Putamen (tissue), 1 donor: Measurements from ENCODE around the gene TUBB3.
"Not testable (repeated sequence)": the region's sequence is repeated elsewhere in the genome, so short reads cannot be mapped to it uniquely, and the experiment has no call there.

Experiments
- DNase-seq: peaks from one replicate; pipeline ENCODE4 v3.0.0-alpha.2; 2016; ENCODE audit warnings: low spot score

Gene TUBB3

DNA sequence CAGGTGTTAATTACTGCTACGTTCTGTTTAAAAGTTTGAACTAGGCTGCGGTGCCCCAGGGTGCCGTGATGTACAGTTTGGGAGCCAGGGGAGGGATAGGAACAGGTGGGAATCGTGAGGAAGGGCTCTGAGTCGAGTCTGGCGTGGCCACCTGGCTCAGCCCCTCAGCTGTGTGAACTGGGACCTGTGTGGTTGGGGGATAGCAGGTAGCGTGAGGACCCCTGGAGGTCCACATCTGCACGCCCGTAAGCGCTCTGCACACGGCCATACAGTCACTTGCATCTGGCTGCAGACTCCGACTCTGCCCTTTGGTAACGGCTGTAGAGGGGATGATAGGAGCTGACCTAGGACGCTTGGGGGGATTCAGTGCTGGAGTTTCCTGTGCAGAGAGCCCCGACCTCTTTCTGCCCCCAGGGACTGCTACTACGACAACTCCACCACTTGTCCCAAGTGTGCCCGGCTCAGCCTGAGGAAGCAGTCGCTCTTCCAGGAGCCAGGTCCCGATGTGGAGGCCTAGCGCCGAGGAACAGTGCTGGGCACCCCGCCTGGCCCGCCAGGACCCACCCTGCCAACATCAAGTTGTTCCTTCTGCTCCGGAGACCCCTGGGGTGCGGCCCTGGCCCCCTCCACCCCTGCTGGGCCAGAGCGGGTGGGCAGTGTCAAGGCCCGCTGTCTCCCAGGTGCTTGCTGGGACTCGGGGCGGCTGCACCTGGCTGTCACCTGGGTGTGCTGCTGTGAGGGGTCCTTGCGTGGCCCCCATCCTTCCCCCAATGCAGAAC, 42.5 kb downstream of the TUBB3 start:
- no peak for DNase-seq

DNA sequence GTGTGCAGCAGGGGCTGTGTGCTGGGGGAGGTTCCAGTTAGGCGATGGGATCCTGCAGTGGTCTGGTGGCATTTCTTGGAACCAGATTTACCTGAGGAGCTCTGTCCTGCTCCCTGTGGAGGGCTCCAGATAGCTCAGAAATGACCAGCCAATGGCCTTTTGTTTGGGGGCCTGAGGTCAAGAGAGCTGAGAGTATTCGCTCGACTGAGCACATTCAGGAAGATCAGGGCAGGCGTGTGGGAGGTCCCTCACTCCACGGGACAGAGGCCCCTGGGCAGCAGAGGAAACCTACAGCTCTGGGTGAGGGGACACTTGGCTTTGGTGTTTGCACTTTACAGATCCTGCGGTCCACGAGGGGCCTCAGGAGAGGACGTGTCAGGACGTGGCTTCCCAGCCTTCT, 43.6 kb downstream of the TUBB3 start:
- DNase-seq: no peak

DNA sequence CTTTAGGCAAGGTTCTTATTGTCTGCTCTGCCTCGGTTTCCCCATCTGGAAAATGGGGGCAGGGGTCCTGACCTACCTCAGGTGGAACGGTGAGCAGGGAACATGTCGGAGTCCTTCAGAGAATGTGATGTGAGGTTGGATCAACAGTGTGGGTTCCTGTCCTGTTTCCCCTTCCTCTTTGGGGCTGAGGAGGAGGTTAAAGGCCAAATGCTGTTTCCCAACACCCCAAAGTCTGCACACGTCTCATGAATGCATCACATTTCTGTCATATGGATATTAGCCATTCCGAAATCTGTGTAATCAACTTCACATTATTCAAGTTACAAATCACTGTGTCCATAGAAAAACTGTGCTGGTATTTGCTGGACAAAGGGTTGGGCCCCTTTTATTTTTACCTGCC, 44.3 kb downstream of the TUBB3 start:
- DNase-seq: not testable (repeated sequence)

DNA sequence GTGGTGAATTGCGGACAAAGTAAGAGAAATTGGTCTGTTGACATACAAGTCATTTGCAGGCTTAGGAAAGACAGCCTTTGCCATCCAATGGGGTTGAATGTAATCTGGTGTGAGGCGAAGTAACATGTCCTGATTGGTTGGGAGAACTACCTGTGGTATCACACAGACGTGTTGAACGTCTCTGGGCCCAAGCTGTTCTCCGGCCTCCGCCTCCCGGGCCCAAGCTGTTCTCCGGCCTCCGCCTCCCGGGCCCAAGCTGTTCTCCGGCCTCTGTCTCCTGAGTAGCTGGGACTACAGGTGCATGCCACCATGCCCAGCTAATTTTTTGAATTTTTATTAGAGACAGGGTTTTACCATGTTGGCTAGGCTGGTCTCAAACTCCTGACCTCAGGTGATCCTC, 44.9 kb downstream of the TUBB3 start:
- not testable (repeated sequence) for DNase-seq

- DNase-seq: no peak
Observed at GRCh38 chr16:89969741-89970410, 46.7 kb downstream of the TUBB3 start.

- DNase-seq: no peak
Observed at GRCh38 chr16:89971495-89972243, 48.5 kb downstream of the TUBB3 start.

DNA sequence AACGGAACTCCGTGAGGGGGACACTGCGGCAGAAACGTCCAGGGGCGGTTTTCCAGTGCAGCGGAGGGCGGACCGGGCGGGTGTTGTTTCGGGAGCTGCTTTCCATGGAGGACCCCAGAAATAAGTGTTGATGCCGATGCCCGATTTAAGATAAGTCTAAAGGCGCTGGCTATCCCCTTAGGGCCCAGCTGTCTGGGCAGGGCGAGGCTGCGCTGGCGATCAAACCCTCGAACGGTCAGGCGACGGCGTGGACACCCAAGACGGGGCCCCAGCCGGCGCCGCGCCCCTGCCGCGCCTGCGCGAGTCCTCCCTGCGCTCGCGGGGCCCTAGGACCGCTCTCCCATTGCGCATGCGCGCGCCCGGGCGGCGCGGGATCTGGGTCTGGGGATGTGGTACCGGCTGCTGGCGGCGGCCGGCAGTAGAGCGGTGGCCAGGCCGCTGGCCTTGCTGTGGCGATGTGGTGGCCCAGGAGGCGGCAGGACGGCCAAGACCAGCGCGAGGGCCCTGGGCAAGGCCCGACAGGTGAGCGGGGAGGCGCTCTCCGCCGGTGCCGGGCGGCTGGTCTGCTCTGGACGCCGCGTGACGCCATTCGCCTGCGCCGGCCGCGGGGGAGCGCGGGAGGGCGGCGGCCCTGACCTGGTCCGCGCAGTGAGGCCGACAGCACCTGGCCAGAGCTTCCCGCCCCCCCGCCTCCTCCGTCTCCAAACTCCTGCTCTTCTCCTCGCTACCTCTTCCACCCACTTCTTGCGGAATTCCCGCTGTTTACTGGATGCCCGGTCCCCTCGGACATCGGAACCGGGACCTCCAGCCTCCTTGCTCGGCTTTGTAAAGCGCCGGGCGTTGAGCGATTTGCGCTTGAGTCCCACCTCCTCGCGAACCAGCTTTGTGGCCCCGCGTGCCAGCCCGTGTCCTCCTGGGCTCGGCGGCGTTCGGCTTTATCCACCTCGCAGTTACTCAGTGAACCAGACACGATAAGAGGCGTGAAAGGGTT, 49.4 kb downstream of the TUBB3 start:
- peak; percentile 94 for DNase-seq

GRCh38 chr16:89973235-89973634, 50.1 kb downstream of the TUBB3 start:
- DNase-seq: no peak

DNA sequence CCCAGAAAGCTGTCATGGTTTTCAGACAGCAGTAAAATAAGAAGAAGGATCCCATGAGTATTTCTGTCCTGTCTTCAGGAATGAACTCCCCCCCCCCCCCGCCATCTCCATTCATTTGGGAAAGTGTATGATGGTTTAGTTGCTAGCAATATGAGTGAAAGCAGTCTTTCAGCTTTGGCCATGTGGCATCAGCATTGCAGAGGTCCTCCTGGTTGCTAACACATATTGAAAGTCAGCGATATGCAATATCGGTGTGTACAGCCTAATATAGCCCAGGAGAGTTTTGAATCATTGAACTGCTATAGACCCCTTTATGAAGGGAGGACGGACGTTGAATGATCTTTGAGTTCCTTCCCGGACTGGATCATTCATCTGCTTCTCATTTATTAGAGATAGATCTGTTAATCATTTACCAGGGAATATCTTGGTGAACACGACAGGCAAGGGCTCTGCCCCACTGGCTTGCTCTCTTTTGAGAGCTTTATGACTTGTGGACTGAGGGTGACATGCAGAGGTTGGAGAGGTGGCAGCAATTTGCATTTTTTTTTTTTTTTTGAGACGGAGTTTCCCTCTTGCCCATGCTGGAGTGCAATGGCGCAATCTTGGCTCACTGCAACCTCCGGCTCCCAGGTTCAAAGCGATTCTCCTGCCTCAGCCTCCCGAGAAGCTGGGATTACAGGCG, 50.7 kb downstream of the TUBB3 start:
- no peak for DNase-seq

DNA sequence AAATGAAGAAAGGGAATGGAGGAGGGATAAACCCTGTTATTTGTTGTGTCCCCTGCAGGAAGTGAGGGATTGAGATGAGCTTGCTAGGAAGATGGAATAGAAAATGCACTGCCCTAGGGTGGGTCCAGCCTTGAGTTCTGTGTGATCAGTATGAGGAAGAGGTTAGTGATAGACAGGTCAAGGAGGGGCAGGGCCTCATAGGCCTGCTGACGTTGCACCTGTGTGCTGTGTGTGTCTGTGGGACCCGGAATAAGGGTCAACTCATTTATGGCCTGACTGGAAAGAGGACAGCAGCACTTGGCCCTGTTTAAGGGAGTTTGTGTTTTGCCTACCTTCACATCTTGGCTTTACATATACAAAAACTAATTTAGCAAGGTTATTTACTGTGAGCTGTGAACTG, 51.7 kb downstream of the TUBB3 start:
- no peak for DNase-seq

GRCh38 chr16:89981414-89981813, 58.3 kb downstream of the TUBB3 start:
- DNase-seq: no peak

DNA sequence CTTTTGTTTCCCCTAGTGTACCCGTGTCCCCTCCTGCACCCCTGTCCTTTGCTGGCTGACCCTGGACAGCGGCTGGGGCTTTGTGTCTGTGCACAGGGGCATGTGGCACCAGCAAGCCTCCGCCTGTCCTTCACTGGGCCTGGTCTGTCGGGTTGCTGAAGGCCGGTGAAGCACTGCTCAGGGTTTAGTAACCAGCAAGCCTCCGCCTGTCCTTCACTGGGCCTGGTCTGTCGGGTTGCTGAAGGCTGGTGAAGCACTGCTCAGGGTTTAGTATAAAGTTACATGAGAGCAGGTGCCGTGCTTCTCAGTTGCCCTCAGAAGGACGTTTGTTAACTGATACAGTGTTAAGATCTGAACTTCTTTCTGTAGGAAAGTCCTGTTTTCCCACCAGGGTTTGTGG, 59.2 kb downstream of the TUBB3 start:
- no peak for DNase-seq

GRCh38 chr16:89983536-89983935, 60.4 kb downstream of the TUBB3 start:
- no peak for DNase-seq

DNA sequence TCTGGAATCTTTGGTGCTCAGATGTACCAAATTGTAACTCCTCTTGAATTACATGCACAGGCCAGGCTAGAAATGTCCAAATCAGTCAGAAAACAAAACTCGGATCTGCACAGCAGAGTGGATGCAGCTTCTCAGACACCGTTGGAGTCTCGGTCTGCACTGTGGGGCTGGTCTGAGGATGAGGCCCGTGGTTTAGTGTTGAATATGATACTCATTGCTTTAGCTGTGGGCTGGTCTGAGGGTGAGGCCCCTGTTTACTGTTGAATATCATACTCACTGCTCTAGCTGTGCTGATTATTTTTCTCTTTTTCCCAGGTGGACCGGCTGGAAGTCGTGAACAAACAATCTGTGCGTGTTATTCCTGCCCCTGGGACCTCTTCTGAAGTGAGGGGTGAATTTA, 61.1 kb downstream of the TUBB3 start:
- DNase-seq: no peak

GRCh38 chr16:89985219-89985618, 62.1 kb downstream of the TUBB3 start:
- DNase-seq: no peak
